ENCODE measurements around the gene PPFIBP1. TPM values are rescaled to one million over a fixed set of nuclear protein-coding genes. Genes with fewer than 3 reads are reported as not detected.

Gene PPFIBP1
- total and polyA plus RNA-seq, 2 of the 13 experiments (the other 11 are each of a cell fraction or from before 2014, with no cell fraction given): 16.2 to 21.8 TPM

DNA sequence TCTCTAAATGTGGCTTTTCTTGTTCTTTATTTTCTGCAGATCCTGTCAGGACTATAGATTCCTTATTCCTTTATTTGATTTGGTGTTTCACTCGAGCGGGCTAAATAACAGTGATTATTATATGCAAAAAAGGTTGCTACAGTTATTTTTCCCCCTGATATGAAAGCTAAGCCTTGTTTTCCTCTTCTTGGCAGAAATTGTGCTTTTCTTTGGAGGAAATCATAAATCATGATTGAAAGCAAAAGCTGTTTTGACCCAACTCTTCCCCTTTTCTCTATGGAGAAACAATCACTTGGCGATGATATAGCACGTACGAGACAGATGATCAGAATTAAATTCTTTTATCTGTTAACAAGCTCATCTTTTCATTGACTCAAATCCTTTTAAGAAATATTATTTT is 31.4 kb downstream of the PPFIBP1 start:
- Histone ChIP-seq H2AFZ (ENCODE audit: low read length) (no peak overlapping the region), H3K4me3 (replicated peaks in 1 of 3; ENCODE audit: insufficient read depth in 1 of 3, low read depth in 2 of 3, low read length in 3 of 3) (no peak overlapping the region), H3K27ac (ENCODE audit: extremely low read length, insufficient read depth, low read length) (no peak overlapping the region), H4K20me1 (ENCODE audit: insufficient read depth, low read length) (no peaks in the 10 kb centered on the region), H3K9ac (ENCODE audit: insufficient read depth, low read depth, low read length) (no peak overlapping the region), H3K9me3 (ENCODE audit: low read length) (no peaks in the 10 kb centered on the region), H3K4me1 (ENCODE audit: insufficient read depth, low read length) (peaks cover 37% of the 10 kb centered on the region), H3K4me2 (ENCODE audit: low read depth, low read length) (no peak overlapping the region), H3K79me2 (ENCODE audit: insufficient read depth, low read length) (peaks cover 45% of the 10 kb centered on the region), H3K36me3 (replicated peaks in 1 of 2; ENCODE audit: control insufficient read depth in 1 of 2, insufficient read depth in 2 of 2, low read length in 2 of 2) (no peaks in the 10 kb centered on the region), H3K27me3 (ENCODE audit: control insufficient read depth in 1 of 2, insufficient read depth in 2 of 2, low read length in 2 of 2) (no peaks in the 10 kb centered on the region)
- ATAC-seq (no peak), FAIRE-seq (no peak), DNase-seq (ENCODE audit: low spot score) (no peak)
- POLR2A ChIA-PET: no interaction called here
- intact Hi-C loops (cut with micrococcal nuclease; ENCODE audit: unreplicated experiment): loop anchor here (10.0 kb wide), 1 partner anchor 149 kb away; no protein-coding TSS in a partner anchor
- TF ChIP-seq MAFK (conservative IDR thresholded peaks at IDR 0.05 in 1 of 2, IDR thresholded peaks at IDR 0.05 in 1 of 2; ENCODE audit: low read length in 2 of 2) (no peak), ZNF414 (CRISPR knock-in tag; IDR thresholded peaks at IDR 0.05) (no peak), MBNL3 (CRISPR knock-in tag; conservative IDR thresholded peaks at IDR 0.05) (no peak), NFATC3 (CRISPR knock-in tag; IDR thresholded peaks at IDR 0.05) (no peak), PHF21A (CRISPR knock-in tag; IDR thresholded peaks at IDR 0.05) (no peak), RELA (CRISPR knock-in tag; IDR thresholded peaks at IDR 0.05) (no peak), ELF1 (CRISPR knock-in tag; IDR thresholded peaks at IDR 0.05) (no peak), HMGA1 (CRISPR knock-in tag; conservative IDR thresholded peaks at IDR 0.05) (no peak), ZNF253 (CRISPR knock-in tag; IDR thresholded peaks at IDR 0.05; ENCODE audit: borderline replicate concordance) (no peak), SMAD9 (CRISPR knock-in tag; IDR thresholded peaks at IDR 0.05) (no peak), MTF2 (CRISPR knock-in tag; IDR thresholded peaks at IDR 0.05; ENCODE audit: borderline replicate concordance) (no peak), SETDB1 (CRISPR knock-in tag; IDR thresholded peaks at IDR 0.05; ENCODE audit: borderline replicate concordance) (no peak), IKZF1 (IDR thresholded peaks at IDR 0.05) (no peak), BHLHE40 (IDR thresholded peaks at IDR 0.05; ENCODE audit: low read length) (no peak), ZNF234 (CRISPR knock-in tag; conservative IDR thresholded peaks at IDR 0.05) (no peak), ZNF558 (CRISPR knock-in tag; IDR thresholded peaks at IDR 0.05; ENCODE audit: borderline replicate concordance) (no peak)
- TF ChIP-seq, protein P1, sequence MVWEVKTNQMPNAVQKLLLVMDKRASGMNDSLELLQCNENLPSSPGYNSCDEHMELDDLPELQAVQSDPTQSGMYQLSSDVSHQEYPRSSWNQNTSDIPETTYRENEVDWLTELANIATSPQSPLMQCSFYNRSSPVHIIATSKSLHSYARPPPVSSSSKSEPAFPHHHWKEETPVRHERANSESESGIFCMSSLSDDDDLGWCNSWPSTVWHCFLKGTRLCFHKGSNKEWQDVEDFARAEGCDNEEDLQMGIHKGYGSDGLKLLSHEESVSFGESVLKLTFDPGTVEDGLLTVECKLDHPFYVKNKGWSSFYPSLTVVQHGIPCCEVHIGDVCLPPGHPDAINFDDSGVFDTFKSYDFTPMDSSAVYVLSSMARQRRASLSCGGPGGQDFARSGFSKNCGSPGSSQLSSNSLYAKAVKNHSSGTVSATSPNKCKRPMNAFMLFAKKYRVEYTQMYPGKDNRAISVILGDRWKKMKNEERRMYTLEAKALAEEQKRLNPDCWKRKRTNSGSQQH (CRISPR knock-in tag; IDR thresholded peaks at IDR 0.05; ENCODE audit: low read depth): no peak
- BruUV-seq (replicated peaks): no TSS peak
- in situ Hi-C loops (cut with HindIII; ENCODE audit: extremely low pct_ligation_motif_present, low pct_unique_long_range_greater_than_20kb): no loop called here
- CTCF ChIA-PET (ENCODE audit: low intra/inter-chr PET ratio, low total read pairs): no interaction called here
- WGBS (ENCODE audit: low lambda C conversion rate): 97% methylated on average over 5 of the region's 5 CpGs
